SK-N-DZ (cell line): ENCODE measurements around the gene WFDC12. TPM values are rescaled to one million over a fixed set of nuclear protein-coding genes. Genes with fewer than 3 reads are reported as not detected.
"Not testable (repeated sequence)": the region's sequence is repeated elsewhere in the genome, so short reads cannot be mapped to it uniquely, and the experiment has no call there.

ENCODE experiments used
- DNase-seq: peaks from one replicate; pipeline ENCODE4 v3.0.0-alpha.2; 2015; ENCODE audit warnings: low spot score
- polyA plus RNA-seq, 2 experiments: library from polyadenylated mRNA; depleted of rRNA; stranded (reverse); fragments of >200 nt; gene quantifications; 2 replicates each; pipeline ENCODE4 v1.2.3, GENCODE V29; 2014

Gene WFDC12
- polyA plus RNA-seq (2014; cell fraction: cytosol; rRNA removed) = not detected in 2 replicates
- polyA plus RNA-seq (2014; cell fraction: nucleus; rRNA removed) = not detected in 2 replicates

- DNase-seq = no peak
Observed at GRCh38 chr20:45124365-45124764, at the start of gene WFDC12. Gene WFDC12, minus strand, starts transcription at chr20:45124465. Its CDS starts 18 bp downstream, at chr20:45124447.

GRCh38 chr20:45173522-45173921, 49.3 kb upstream of the WFDC12 start:
- DNase-seq = no peak

GRCh38 chr20:45164906-45165305, 40.6 kb upstream of the WFDC12 start:
- no peak for DNase-seq

- DNase-seq = no peak
Observed at GRCh38 chr20:45163083-45163803, 39.0 kb upstream of the WFDC12 start.

GRCh38 chr20:45157962-45158361, 33.7 kb upstream of the WFDC12 start:
- DNase-seq = no peak

- no peak for DNase-seq
Observed at GRCh38 chr20:45156713-45157112, 32.4 kb upstream of the WFDC12 start.

- not testable (repeated sequence) for DNase-seq
Observed at GRCh38 chr20:45154794-45155193, 30.5 kb upstream of the WFDC12 start.

GRCh38 chr20:45154183-45154582, 29.9 kb upstream of the WFDC12 start:
- DNase-seq = no peak

GRCh38 chr20:45153752-45154151, 29.5 kb upstream of the WFDC12 start:
- no peak for DNase-seq

GRCh38 chr20:45153147-45153546, 28.9 kb upstream of the WFDC12 start:
- no peak for DNase-seq

GRCh38 chr20:45152405-45152804, 28.1 kb upstream of the WFDC12 start:
- DNase-seq = no peak

- no peak for DNase-seq
Observed at GRCh38 chr20:45149062-45149461, 24.8 kb upstream of the WFDC12 start.

GRCh38 chr20:45140836-45141235, 16.6 kb upstream of the WFDC12 start:
- no peak for DNase-seq

GRCh38 chr20:45139733-45140375, 15.6 kb upstream of the WFDC12 start:
- not testable (repeated sequence) for DNase-seq

- peak; percentile 27 for DNase-seq
Observed at GRCh38 chr20:45138561-45139300, 14.5 kb upstream of the WFDC12 start.

- no peak for DNase-seq
Observed at GRCh38 chr20:45136911-45137310, 12.6 kb upstream of the WFDC12 start.

- DNase-seq = no peak
Observed at GRCh38 chr20:45128099-45128498, 3.8 kb upstream of the WFDC12 start.

GRCh38 chr20:45121388-45121787, 2.9 kb downstream of the WFDC12 start:
- no peak for DNase-seq

GRCh38 chr20:45119556-45120266, 4.6 kb downstream of the WFDC12 start:
- DNase-seq = no peak

- DNase-seq = no peak
Observed at GRCh38 chr20:45118028-45118427, 6.2 kb downstream of the WFDC12 start.

- no peak for DNase-seq
Observed at GRCh38 chr20:45117581-45117980, 6.7 kb downstream of the WFDC12 start.

- DNase-seq = no peak
Observed at GRCh38 chr20:45115829-45116228, 8.4 kb downstream of the WFDC12 start.
